ENCODE data around the gene KIF20B. TPM values are rescaled to one million over a fixed set of nuclear protein-coding genes. Genes with fewer than 3 reads are reported as not detected.

Gene KIF20B
- total RNA-seq, 1 experiment from 2014 or later = 59.1 TPM

DNA sequence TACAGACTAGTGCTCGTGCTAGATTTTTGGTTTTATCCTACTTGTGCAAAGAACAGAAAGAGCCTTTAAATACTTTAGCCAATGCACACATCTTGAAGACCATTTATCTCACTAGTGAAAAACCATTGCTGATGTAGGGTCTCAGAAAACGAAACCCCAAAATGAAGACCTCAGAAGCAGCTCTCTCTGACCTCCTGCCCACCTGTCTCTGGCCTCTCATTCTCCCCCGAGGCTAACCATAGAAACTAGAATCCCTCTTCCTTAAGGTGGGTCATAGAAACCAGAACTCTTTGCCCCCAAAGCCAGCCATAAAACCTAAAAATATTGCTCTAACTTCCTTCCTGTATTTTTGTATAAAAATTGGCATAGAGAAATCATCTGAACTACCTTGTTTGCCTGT lies 112.2 kb downstream of the KIF20B start:
- WGBS (ENCODE audit: extremely low coverage, insufficient read length, low lambda C conversion rate) = no CpG with 5 or more reads among the region's 3 CpGs

More for the DNA sequence above, 112.2 kb downstream of the KIF20B start:
- Mint-ChIP-seq H3K4me1 (peaks cover 6 to 7% of the 10 kb centered on the region in 2 experiments; a peak in 3 of 4 replicates), H3K4me3 (no peak overlapping the region), H3K27ac (no peak overlapping the region; a peak in 1 of 7 replicates), H3K36me3 (ENCODE audit: insufficient read depth in 1 of 3, low read depth in 3 of 3) (peaks cover 7 to 15% (median 8%) of the 10 kb centered on the region in 3 experiments), H3K27me3 (ENCODE audit: low read depth) (no peaks in the 10 kb centered on the region), H3K9me3 (peaks cover 13 to 14% of the 10 kb centered on the region in 2 experiments)
- Histone ChIP-seq H3K14ac (ENCODE audit: insufficient read depth, low read length) (no peak overlapping the region), H4K5ac (ENCODE audit: insufficient read length, low read depth, low read length) (no peak overlapping the region), H3K79me2 (ENCODE audit: insufficient read depth, low read length) (no peaks in the 10 kb centered on the region), H3K27me3 (ENCODE audit: insufficient read depth, low read length) (no peaks in the 10 kb centered on the region), H3K18ac (ENCODE audit: insufficient read length, low read depth, low read length) (no peak overlapping the region), H2BK5ac (ENCODE audit: insufficient read length, low read length) (no peak overlapping the region), H3K23ac (ENCODE audit: insufficient read length, low read depth, low read length) (no peak overlapping the region), H3K9me3 (ENCODE audit: control insufficient read depth, low read depth, low read length) (peaks cover 3% of the 10 kb centered on the region), H2AK5ac (ENCODE audit: insufficient read length, low read length) (no peak overlapping the region), H3K56ac (ENCODE audit: insufficient read length, low read depth, low read length) (no peak overlapping the region), H4K8ac (replicated peaks; ENCODE audit: insufficient read length, low read depth, low read length) (no peak overlapping the region), H3K79me1 (ENCODE audit: insufficient read depth, low read depth, low read length, poor library complexity, severe bottlenecking) (no peaks in the 10 kb centered on the region), H2AFZ (ENCODE audit: low read length) (no peak overlapping the region), H4K91ac (ENCODE audit: insufficient read length, low read depth, low read length) (no peak overlapping the region), H3K4ac (ENCODE audit: low read depth, low read length) (no peak overlapping the region), H3K4me1 (ENCODE audit: insufficient read depth, low read length) (no peaks in the 10 kb centered on the region), H3K9ac (ENCODE audit: extremely low read depth, insufficient read length, low read length) (no peak overlapping the region), H2BK20ac (ENCODE audit: low read depth, low read length, poor library complexity, severe bottlenecking) (no peak overlapping the region), H2BK12ac (ENCODE audit: insufficient read length, low read depth, low read length) (no peak overlapping the region), H3T11ph (ENCODE audit: low read length) (no peak overlapping the region), H3K4me2 (ENCODE audit: insufficient read depth, insufficient read length, low read length) (no peak overlapping the region), H3K23me2 (ENCODE audit: insufficient read length, low read depth, low read length, poor library complexity, severe bottlenecking) (no peaks in the 10 kb centered on the region), H4K20me1 (ENCODE audit: control insufficient read depth, insufficient read depth, insufficient read length) (no peaks in the 10 kb centered on the region), H2BK120ac (ENCODE audit: low read depth, low read length, poor library complexity, severe bottlenecking) (no peak overlapping the region), H2BK15ac (ENCODE audit: low read depth, low read length) (no peak overlapping the region), H3K27ac (ENCODE audit: insufficient read length, low read depth, low read length) (no peak overlapping the region)
- no peak for DNase-seq
- TF ChIP-seq, protein P1, sequence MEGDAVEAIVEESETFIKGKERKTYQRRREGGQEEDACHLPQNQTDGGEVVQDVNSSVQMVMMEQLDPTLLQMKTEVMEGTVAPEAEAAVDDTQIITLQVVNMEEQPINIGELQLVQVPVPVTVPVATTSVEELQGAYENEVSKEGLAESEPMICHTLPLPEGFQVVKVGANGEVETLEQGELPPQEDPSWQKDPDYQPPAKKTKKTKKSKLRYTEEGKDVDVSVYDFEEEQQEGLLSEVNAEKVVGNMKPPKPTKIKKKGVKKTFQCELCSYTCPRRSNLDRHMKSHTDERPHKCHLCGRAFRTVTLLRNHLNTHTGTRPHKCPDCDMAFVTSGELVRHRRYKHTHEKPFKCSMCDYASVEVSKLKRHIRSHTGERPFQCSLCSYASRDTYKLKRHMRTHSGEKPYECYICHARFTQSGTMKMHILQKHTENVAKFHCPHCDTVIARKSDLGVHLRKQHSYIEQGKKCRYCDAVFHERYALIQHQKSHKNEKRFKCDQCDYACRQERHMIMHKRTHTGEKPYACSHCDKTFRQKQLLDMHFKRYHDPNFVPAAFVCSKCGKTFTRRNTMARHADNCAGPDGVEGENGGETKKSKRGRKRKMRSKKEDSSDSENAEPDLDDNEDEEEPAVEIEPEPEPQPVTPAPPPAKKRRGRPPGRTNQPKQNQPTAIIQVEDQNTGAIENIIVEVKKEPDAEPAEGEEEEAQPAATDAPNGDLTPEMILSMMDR (conservative IDR thresholded peaks at IDR 0.05) = no peak
